Stimulated activated CD4-positive, alpha-beta T cell treated with anti-CD3 and anti-CD28 coated beads, Interleukin-2, amount 100 ng/mL, for 4 hours (primary cell): Measurements from ENCODE around the gene ANKRD33B.
"Not testable (repeated sequence)": the region's sequence is repeated elsewhere in the genome, so short reads cannot be mapped to it uniquely, and the experiment has no call there.

ENCODE experiments used
- DNase-seq: peaks from one replicate; pipeline ENCODE4 v3.0.0-alpha.2; 2020; ENCODE audit warnings: low read depth

The ANKRD33B gene

GRCh38 chr5:10661401-10661800, 97.5 kb downstream of the ANKRD33B start:
- DNase-seq, result no peak

GRCh38 chr5:10662083-10662482, 98.2 kb downstream of the ANKRD33B start:
- DNase-seq, result no peak

- no peak for DNase-seq
These were observed 99.0 kb downstream of the ANKRD33B start for GRCh38 chr5:10662661-10663488.

- no peak for DNase-seq
These were observed 99.8 kb downstream of the ANKRD33B start for GRCh38 chr5:10663489-10664179.

- not testable (repeated sequence) for DNase-seq
These were observed 100.4 kb downstream of the ANKRD33B start for GRCh38 chr5:10664180-10664769.

GRCh38 chr5:10665799-10666198, 101.9 kb downstream of the ANKRD33B start:
- DNase-seq, result no peak

- no peak for DNase-seq
These were observed 102.8 kb downstream of the ANKRD33B start for GRCh38 chr5:10666531-10667299.

- no peak for DNase-seq
These were observed 103.7 kb downstream of the ANKRD33B start for GRCh38 chr5:10667431-10668057.

- no peak for DNase-seq
These were observed 104.8 kb downstream of the ANKRD33B start for GRCh38 chr5:10668697-10669096.

GRCh38 chr5:10669983-10670382, 106.1 kb downstream of the ANKRD33B start:
- no peak for DNase-seq

GRCh38 chr5:10671041-10672008, 107.5 kb downstream of the ANKRD33B start:
- no peak for DNase-seq

- no peak for DNase-seq
These were observed 108.5 kb downstream of the ANKRD33B start for GRCh38 chr5:10672146-10673016.

GRCh38 chr5:10673017-10673389, 109.1 kb downstream of the ANKRD33B start:
- DNase-seq, result no peak

GRCh38 chr5:10673407-10673806, 109.5 kb downstream of the ANKRD33B start:
- no peak for DNase-seq

GRCh38 chr5:10674096-10674495, 110.2 kb downstream of the ANKRD33B start:
- no peak for DNase-seq

GRCh38 chr5:10674582-10674981, 110.7 kb downstream of the ANKRD33B start:
- DNase-seq, result no peak

- no peak for DNase-seq
These were observed 111.4 kb downstream of the ANKRD33B start for GRCh38 chr5:10675177-10675700.

- no peak for DNase-seq
These were observed 112.4 kb downstream of the ANKRD33B start for GRCh38 chr5:10676224-10676623.

GRCh38 chr5:10676946-10677345, 113.1 kb downstream of the ANKRD33B start:
- DNase-seq, result no peak
